H9 (cell line): ENCODE data around the gene PLPP1. TPM values are rescaled to one million over a fixed set of nuclear protein-coding genes. Genes with fewer than 3 reads are reported as not detected.

Experiments used
- DNase-seq: peaks from one replicate; pipeline ENCODE4 v3.0.0-alpha.2; 2017
- H2AFZ ChIP-seq: one replicate; pipeline ENCODE4 v1.6.1; 2013; ENCODE audit warnings: mild to moderate bottlenecking, low read length, control low read depth, moderate library complexity
- H2AK5ac ChIP-seq: 2 replicates; pipeline ENCODE4 v1.6.1; 2013; ENCODE audit warnings: low read length, control low read depth, mixed read lengths; ENCODE audit not compliant: insufficient read length
- H2BK120ac ChIP-seq: one replicate; pipeline ENCODE4 v1.6.1; 2013; ENCODE audit warnings: low read depth, mild to moderate bottlenecking, low read length, control low read depth, inconsistent platforms; ENCODE audit not compliant: poor library complexity, severe bottlenecking
- H2BK12ac ChIP-seq: 2 replicates; pipeline ENCODE4 v1.6.1; 2013; ENCODE audit warnings: low read length, control low read depth, mixed read lengths, low read depth; ENCODE audit not compliant: insufficient read length
- H2BK15ac ChIP-seq: 2 replicates; pipeline ENCODE4 v1.6.1; 2013; ENCODE audit warnings: low read depth, low read length, control low read depth
- H2BK20ac ChIP-seq: one replicate; pipeline ENCODE4 v1.6.1; 2013; ENCODE audit warnings: low read depth, mild to moderate bottlenecking, low read length, control low read depth, inconsistent platforms; ENCODE audit not compliant: poor library complexity, severe bottlenecking
- H2BK5ac ChIP-seq: 2 replicates; pipeline ENCODE4 v1.6.1; 2013; ENCODE audit warnings: low read length, control low read depth, mixed read lengths; ENCODE audit not compliant: insufficient read length
- H3K14ac ChIP-seq: 2 replicates; pipeline ENCODE4 v1.6.1; 2013; ENCODE audit warnings: low read length, control low read depth; ENCODE audit not compliant: insufficient read depth
- H3K18ac ChIP-seq: 2 replicates; pipeline ENCODE4 v1.6.1; 2013; ENCODE audit warnings: low read depth, mild to moderate bottlenecking, mixed read lengths, low read length, control low read depth; ENCODE audit not compliant: insufficient read length
- H3K23ac ChIP-seq: 2 replicates; pipeline ENCODE4 v1.6.1; 2013; ENCODE audit warnings: low read length, control low read depth, mixed read lengths, low read depth; ENCODE audit not compliant: insufficient read length
- H3K23me2 ChIP-seq: 2 replicates; pipeline ENCODE4 v1.6.1; 2013; ENCODE audit warnings: low read depth, mild to moderate bottlenecking, mixed read lengths, low read length, control low read depth; ENCODE audit not compliant: insufficient read length, poor library complexity, severe bottlenecking
- H3K27ac ChIP-seq: 2 replicates; pipeline ENCODE4 v1.5.1; 2013; ENCODE audit warnings: low read length, control low read depth, mixed read lengths, low read depth; ENCODE audit not compliant: insufficient read length
- H3K27me3 ChIP-seq: 2 replicates; pipeline ENCODE4 v1.6.1; 2013; ENCODE audit warnings: low read length, control low read depth, inconsistent platforms; ENCODE audit not compliant: insufficient read depth
- H3K4ac ChIP-seq: 2 replicates; pipeline ENCODE4 v1.6.1; 2013; ENCODE audit warnings: low read depth, mild to moderate bottlenecking, control low read depth, inconsistent platforms, low read length, moderate library complexity
- H3K4me1 ChIP-seq: 2 replicates; pipeline ENCODE4 v1.6.1; 2013; ENCODE audit warnings: low read length, control low read depth, inconsistent platforms; ENCODE audit not compliant: insufficient read depth
- H3K4me2 ChIP-seq: 2 replicates; pipeline ENCODE4 v1.6.1; 2013; ENCODE audit warnings: low read length, control low read depth, mixed read lengths; ENCODE audit not compliant: insufficient read length, insufficient read depth
- H3K56ac ChIP-seq: 2 replicates; pipeline ENCODE4 v1.6.1; 2013; ENCODE audit warnings: low read depth, mild to moderate bottlenecking, mixed read lengths, low read length, control low read depth; ENCODE audit not compliant: insufficient read length
- H3K79me1 ChIP-seq: 2 replicates; pipeline ENCODE4 v1.6.1; 2013; ENCODE audit warnings: low read depth, mild to moderate bottlenecking, moderate library complexity, low read length, control low read depth, inconsistent platforms; ENCODE audit not compliant: insufficient read depth, poor library complexity, severe bottlenecking
- H3K79me2 ChIP-seq: 2 replicates; pipeline ENCODE4 v1.6.1; 2013; ENCODE audit warnings: low read length, control low read depth, inconsistent platforms; ENCODE audit not compliant: insufficient read depth
- H3K9ac ChIP-seq: 2 replicates; pipeline ENCODE4 v1.6.1; 2013; ENCODE audit warnings: low read length, control low read depth, mixed read lengths; ENCODE audit not compliant: insufficient read length; ENCODE audit errors: extremely low read depth
- H3K9me3 ChIP-seq: one replicate; pipeline ENCODE4 v1.6.1; 2013; ENCODE audit warnings: low read depth, low read length, inconsistent platforms; ENCODE audit not compliant: control insufficient read depth
- H3T11ph ChIP-seq: one replicate; pipeline ENCODE4 v1.6.1; 2013; ENCODE audit warnings: mild to moderate bottlenecking, low read length, control low read depth, inconsistent platforms
- H4K20me1 ChIP-seq: one replicate; pipeline ENCODE4 v1.6.1; 2013; ENCODE audit not compliant: control insufficient read depth, insufficient read length, insufficient read depth
- H4K5ac ChIP-seq: 2 replicates; pipeline ENCODE4 v1.6.1; 2013; ENCODE audit warnings: low read depth, mild to moderate bottlenecking, mixed read lengths, low read length, control low read depth; ENCODE audit not compliant: insufficient read length
- H4K8ac ChIP-seq: replicated peaks from 2 replicates; pipeline ENCODE4 v1.6.1; 2013; ENCODE audit warnings: low read length, control low read depth, mixed read lengths, low read depth; ENCODE audit not compliant: insufficient read length
- H4K91ac ChIP-seq: 2 replicates; pipeline ENCODE4 v1.6.1; 2013; ENCODE audit warnings: low read depth, mild to moderate bottlenecking, moderate library complexity, mixed read lengths, low read length, control low read depth; ENCODE audit not compliant: insufficient read length
- H3K27ac Mint-ChIP-seq, 3 experiments: 2 replicates in 2 of 3; 3 replicates in 1 of 3; pipeline ENCODE4 v1.8.0; 2020 to 2021; ENCODE audit warnings: mixed read lengths in 3 of 3, mild to moderate bottlenecking in 1 of 3, moderate library complexity in 1 of 3
- H3K27me3 Mint-ChIP-seq: 2 replicates; pipeline ENCODE4 v1.8.0; 2021; ENCODE audit warnings: low read depth, mild to moderate bottlenecking, moderate library complexity, mixed read lengths
- H3K36me3 Mint-ChIP-seq, 3 experiments: 2 replicates in 2 of 3; 3 replicates in 1 of 3; pipeline ENCODE4 v1.8.0; 2020 to 2021; ENCODE audit warnings: low read depth in 3 of 3, mixed read lengths in 3 of 3; ENCODE audit not compliant: insufficient read depth in 1 of 3
- H3K4me1 Mint-ChIP-seq, 2 experiments: 2 replicates each; pipeline ENCODE4 v1.8.0; 2020; ENCODE audit warnings: mixed read lengths in 2 of 2
- H3K4me3 Mint-ChIP-seq, 2 experiments: 2 replicates in 1 of 2; 3 replicates in 1 of 2; pipeline ENCODE4 v1.8.0; 2020 to 2021; ENCODE audit warnings: mild to moderate bottlenecking in 2 of 2, mixed read lengths in 2 of 2, moderate library complexity in 1 of 2
- H3K9me3 Mint-ChIP-seq, 2 experiments: 2 replicates in 1 of 2; 3 replicates in 1 of 2; pipeline ENCODE4 v1.8.0; 2020; ENCODE audit warnings: mild to moderate bottlenecking in 2 of 2, mixed read lengths in 2 of 2, moderate library complexity in 1 of 2
- CTCF ChIP-seq: fragments of 200-600 bp; sonication (generic); conservative IDR thresholded peaks from 3 replicates; pipeline ENCODE4 v1.8.0; 2021; ENCODE audit warnings: antibody characterized with exemption, mild to moderate bottlenecking
- WGBS: extraction: QIAGEN DNeasy Blood & Tissue Kit; methylation state at CpG from one replicate; pipeline ENCODE4 v1.1.7; 2013; ENCODE audit warnings: missing lambda C conversion rate, low lambda C conversion rate, mixed read lengths; ENCODE audit not compliant: insufficient read length; ENCODE audit errors: extremely low coverage; 5-methylcytosine and 5-hydroxymethylcytosine counted together
- total RNA-seq: library from RNA; stranded (reverse); gene quantifications from 2 replicates; pipeline ENCODE4 v1.2.1, GENCODE V29; 2021

The PLPP1 gene
- total RNA-seq, 1 experiment from 2014 or later = 85.9 TPM

GRCh38 chr5:55547781-55548180 is 13.0 kb upstream of the PLPP1 start:
- no peak overlapping the region for H3K27ac ChIP-seq
- H2BK20ac ChIP-seq = no peak overlapping the region
- H3T11ph ChIP-seq = no peak overlapping the region
- no peaks in the 10 kb centered on the region for H3K23me2 ChIP-seq
- no peak for DNase-seq
- H4K5ac ChIP-seq = no peak overlapping the region
- H3K79me1 ChIP-seq = no peaks in the 10 kb centered on the region
- no peak overlapping the region for H3K18ac ChIP-seq
- no peak overlapping the region for H3K4ac ChIP-seq
- no peak overlapping the region for H4K8ac ChIP-seq
- no peaks in the 10 kb centered on the region for H3K79me2 ChIP-seq
- H2BK120ac ChIP-seq = no peak overlapping the region
- no peak overlapping the region for H3K4me2 ChIP-seq
- Mint-ChIP-seq H3K36me3 (no peaks in the 10 kb centered on the region), H3K27me3 (no peaks in the 10 kb centered on the region), H3K27ac (0 out of 7 replicates have a peak overlapping the region, but pooled peaks of 1 of the 3 experiments have one; percentile 30), H3K4me3 (no peak overlapping the region), H3K4me1 (peaks cover 6 to 15% of the 10 kb centered on the region in 2 experiments), H3K9me3 (no peaks in the 10 kb centered on the region)
- no peak for TF ChIP-seq CTCF
- H3K9me3 ChIP-seq = no peaks in the 10 kb centered on the region
- H3K9ac ChIP-seq = no peak overlapping the region
- no peaks in the 10 kb centered on the region; the same call in 1 of the 2 replicates for H3K27me3 ChIP-seq
- H2AK5ac ChIP-seq = no peak overlapping the region
- no peak overlapping the region for H2BK5ac ChIP-seq
- H2BK15ac ChIP-seq = no peak overlapping the region; the same call in 1 of the 2 replicates
- WGBS = no CpG with 5 or more reads among the region's 2 CpGs
- no peak overlapping the region for H2AFZ ChIP-seq
- H3K23ac ChIP-seq = no peak overlapping the region
- no peak overlapping the region for H2BK12ac ChIP-seq
- no peaks in the 10 kb centered on the region for H3K4me1 ChIP-seq
- no peak overlapping the region for H3K14ac ChIP-seq
- H3K56ac ChIP-seq = no peak overlapping the region
- no peaks in the 10 kb centered on the region for H4K20me1 ChIP-seq
- H4K91ac ChIP-seq = no peak overlapping the region
